HG02938 (cell line): ENCODE measurements around the gene DNAJC15.

Experiments used
- ATAC-seq: cut with Tn5 transposase; IDR thresholded peaks from one replicate; pipeline ENCODE4 v1.9.1; 2021; ENCODE audit warnings: mild to moderate bottlenecking, moderate library complexity; ENCODE audit not compliant: unreplicated experiment

DNAJC15 gene

GRCh38 chr13:43150369-43151207 is 127.2 kb downstream of the DNAJC15 start:
- no peak for ATAC-seq

- no peak for ATAC-seq
Observed at GRCh38 chr13:43153436-43154090, 130.2 kb downstream of the DNAJC15 start.

- no peak for ATAC-seq
Observed at GRCh38 chr13:43154156-43154651, 130.8 kb downstream of the DNAJC15 start.

GRCh38 chr13:43154839-43155238 is 131.5 kb downstream of the DNAJC15 start:
- no peak for ATAC-seq

- no peak for ATAC-seq
Observed at GRCh38 chr13:43156916-43157315, 133.5 kb downstream of the DNAJC15 start.

GRCh38 chr13:43157796-43158195 is 134.4 kb downstream of the DNAJC15 start:
- no peak for ATAC-seq

GRCh38 chr13:43158516-43158915 is 135.1 kb downstream of the DNAJC15 start:
- no peak for ATAC-seq

GRCh38 chr13:43159026-43159461 is 135.7 kb downstream of the DNAJC15 start:
- ATAC-seq: no peak
